ENCODE measurements around the gene C9orf43. TPM values are rescaled to one million over a fixed set of nuclear protein-coding genes. Genes with fewer than 3 reads are reported as not detected.

C9orf43 gene
- polyA plus RNA-seq, 1 experiment, result 0.23 TPM

GRCh38 chr9:113462781-113463286, 52.3 kb downstream of the C9orf43 start:
- Histone ChIP-seq H3K27me3 (ENCODE audit: control insufficient read depth, insufficient read depth, low read length) (peaks cover 10% of the 10 kb centered on the region), H3K4me3 (ENCODE audit: low read depth, low read length) (no peak overlapping the region), H3K36me3 (ENCODE audit: control insufficient read depth, insufficient read depth, low read length) (no peaks in the 10 kb centered on the region)
- DNase-seq (ENCODE audit: low read depth), result no peak
- CTCF ChIA-PET, result interaction anchor here (0.8 to 1.5 kb wide), 3 partner anchors 11 to 196 kb away, joined by 3 to 4 read pairs (median 3); no protein-coding TSS in a partner anchor
- TF ChIP-seq CTCF (IDR thresholded peaks at IDR 0.05; ENCODE audit: insufficient read depth, low read depth, low read length), result no peak
- POLR2A ChIA-PET, result no interaction called here

GRCh38 chr9:113463418-113464285, 53.1 kb downstream of the C9orf43 start, which contains the start of gene RGS3:
Gene RGS3 (plus strand): TSS chr9:113463727. CDS start chr9:113463803, 76 bp downstream.
- POLR2A ChIA-PET, result no interaction called here
- DNase-seq (ENCODE audit: low read depth), result no peak
- CTCF ChIA-PET, result interaction anchor here (0.8 to 1.3 kb wide), 2 partner anchors 10 to 15 kb away, joined by 3 read pairs; no protein-coding TSS in a partner anchor
- no peak within 1 kb of the TSS for H3K4me3 ChIP-seq (ENCODE audit: low read depth, low read length)
- no peak for TF ChIP-seq CTCF (IDR thresholded peaks at IDR 0.05; ENCODE audit: insufficient read depth, low read depth, low read length)
- peaks cover 10% of the 10 kb centered on the region for H3K27me3 ChIP-seq (ENCODE audit: control insufficient read depth, insufficient read depth, low read length)
- H3K36me3 ChIP-seq (ENCODE audit: control insufficient read depth, insufficient read depth, low read length), result no peaks in the 10 kb centered on the region

DNA sequence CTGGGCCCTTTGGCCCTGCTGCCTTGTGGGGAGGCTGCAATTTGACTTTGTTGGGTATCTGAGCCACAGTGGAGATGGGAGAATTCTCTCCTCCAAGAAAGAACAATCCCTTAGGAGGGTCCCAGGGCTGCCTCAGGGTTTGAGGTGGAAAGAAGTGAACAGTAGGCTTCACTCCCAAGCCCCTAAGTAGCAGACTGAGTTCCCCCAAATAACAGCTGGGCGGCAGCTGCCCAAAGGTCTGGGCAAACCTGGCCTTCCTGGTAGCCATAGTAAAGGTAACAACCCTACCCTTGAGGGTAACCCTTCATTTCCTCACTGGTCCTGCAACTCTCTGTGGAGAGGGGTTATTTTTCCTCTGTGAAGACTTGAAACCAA, 53.7 kb downstream of the C9orf43 start:
- TF ChIP-seq CTCF (IDR thresholded peaks at IDR 0.05; ENCODE audit: insufficient read depth, low read depth, low read length), result no peak
- ChIA-PET CTCF (no interaction called here), POLR2A (no interaction called here)
- no peak for DNase-seq (ENCODE audit: low read depth)
- Histone ChIP-seq H3K4me3 (ENCODE audit: low read depth, low read length) (no peak overlapping the region), H3K36me3 (ENCODE audit: control insufficient read depth, insufficient read depth, low read length) (no peaks in the 10 kb centered on the region), H3K27me3 (ENCODE audit: control insufficient read depth, insufficient read depth, low read length) (peaks cover 10% of the 10 kb centered on the region)

DNA sequence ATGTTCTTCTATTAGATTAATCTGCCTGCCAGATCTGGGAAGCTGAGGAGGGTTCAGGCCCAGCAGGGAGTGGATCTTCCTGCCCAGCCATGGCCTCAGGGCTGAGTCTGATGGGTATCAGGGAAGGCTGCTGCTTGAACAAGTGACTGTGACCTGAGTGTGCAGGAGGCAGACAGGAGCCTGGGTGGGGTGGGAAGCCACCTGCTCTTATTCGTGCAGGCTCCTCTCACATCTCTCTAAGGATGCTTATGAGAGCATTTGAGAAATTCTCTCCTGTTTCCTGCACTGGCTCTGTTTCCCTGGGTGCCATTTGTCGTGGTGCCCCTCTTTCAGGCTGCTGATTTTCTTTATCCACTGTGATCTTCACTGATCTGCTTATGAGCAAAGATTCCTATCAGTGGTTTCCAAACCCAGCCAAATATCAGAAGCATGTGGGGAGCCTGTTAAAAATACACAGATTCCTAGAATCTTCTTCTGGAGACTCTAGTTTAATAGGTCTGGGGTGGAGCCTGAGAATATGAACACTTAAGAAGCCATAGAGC, 55.1 kb downstream of the C9orf43 start:
- TF ChIP-seq CTCF (IDR thresholded peaks at IDR 0.05; ENCODE audit: insufficient read depth, low read depth, low read length), result no peak
- ChIA-PET CTCF (interaction anchor here (0.8 to 1.8 kb wide), 2 partner anchors 12 to 14 kb away, joined by 3 to 6 read pairs; no protein-coding TSS in a partner anchor), POLR2A (no interaction called here)
- peaks cover 10% of the 10 kb centered on the region for H3K27me3 ChIP-seq (ENCODE audit: control insufficient read depth, insufficient read depth, low read length)
- H3K36me3 ChIP-seq (ENCODE audit: control insufficient read depth, insufficient read depth, low read length), result no peaks in the 10 kb centered on the region
- no peak overlapping the region for H3K4me3 ChIP-seq (ENCODE audit: low read depth, low read length)
- DNase-seq (ENCODE audit: low read depth), result no peak

DNA sequence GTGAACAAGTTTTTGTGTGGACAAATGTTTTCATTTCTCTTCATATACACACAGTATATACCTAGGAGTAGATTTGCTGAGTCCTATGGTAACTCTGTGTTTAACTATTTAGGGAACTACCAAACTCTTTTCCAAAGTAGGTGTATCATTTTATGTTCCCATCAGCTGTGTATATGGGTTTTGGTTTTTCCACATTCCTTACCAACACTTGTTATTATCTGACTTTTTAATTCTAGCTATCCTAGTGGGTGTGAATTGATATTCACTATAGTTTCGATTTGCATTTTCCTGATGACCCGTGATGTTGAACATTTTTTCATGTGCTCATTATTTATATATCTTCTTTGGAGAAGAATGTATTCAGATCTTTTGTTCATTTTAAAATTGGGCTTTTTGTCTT, 56.6 kb downstream of the C9orf43 start:
- no peaks in the 10 kb centered on the region for H3K36me3 ChIP-seq (ENCODE audit: control insufficient read depth, insufficient read depth, low read length)
- no peak for DNase-seq (ENCODE audit: low read depth)
- H3K27me3 ChIP-seq (ENCODE audit: control insufficient read depth, insufficient read depth, low read length), result peaks cover 8% of the 10 kb centered on the region
- ChIA-PET POLR2A (no interaction called here), CTCF (no interaction called here)
- H3K4me3 ChIP-seq (ENCODE audit: low read depth, low read length), result no peak overlapping the region
- TF ChIP-seq CTCF (IDR thresholded peaks at IDR 0.05; ENCODE audit: insufficient read depth, low read depth, low read length), result no peak
